ENCODE measurements around the gene CNOT8. TPM values are rescaled to one million over a fixed set of nuclear protein-coding genes. Genes with fewer than 3 reads are reported as not detected.

CNOT8 gene
- total and polyA plus RNA-seq, 9 of the 15 experiments (the other 6 are each of a cell fraction or from before 2014, with no cell fraction given) = 15.2 to 68.9 (median 52.1) TPM

DNA sequence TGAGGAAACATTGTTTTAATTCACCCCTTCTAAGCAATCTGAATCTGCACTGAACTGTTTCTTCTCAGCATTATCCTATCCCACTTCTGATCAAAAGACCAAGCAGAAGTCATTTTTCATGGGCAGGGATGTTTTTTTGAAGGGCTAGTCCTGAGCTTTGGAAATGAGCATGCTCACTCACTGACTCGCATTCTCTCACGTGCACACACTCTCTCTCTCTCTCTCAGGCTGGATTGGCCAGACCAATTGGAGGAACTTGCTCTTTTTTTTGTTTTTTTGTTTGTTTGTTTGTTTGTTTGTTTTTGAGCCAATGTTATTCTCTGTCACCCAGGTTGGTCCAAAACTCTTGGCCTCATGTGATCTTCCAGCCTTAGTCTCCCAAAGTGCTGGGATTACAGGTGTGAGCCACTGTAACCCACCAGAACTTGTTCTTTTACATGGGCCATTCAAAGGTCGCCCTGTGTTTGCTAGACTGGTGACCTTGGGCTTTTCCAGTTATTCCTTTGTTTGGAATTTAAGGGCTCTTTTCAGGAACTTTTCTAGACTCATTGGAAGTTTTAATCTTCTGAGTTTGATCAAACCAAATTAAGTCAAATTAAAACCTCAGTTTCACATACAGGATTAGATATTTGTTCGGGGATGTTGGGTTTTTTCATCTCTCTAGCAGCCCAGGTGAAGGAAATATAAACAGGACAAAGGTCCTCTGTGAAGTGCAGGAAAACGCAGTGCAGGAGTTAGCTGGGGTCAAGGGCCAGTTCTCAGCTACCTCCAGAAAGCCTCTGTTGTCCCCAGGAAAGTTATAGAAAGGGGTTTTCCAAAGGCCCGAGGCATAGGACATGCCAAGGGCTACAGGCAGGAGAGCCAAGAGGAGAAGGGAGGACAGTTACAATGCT lies 21.2 kb upstream of the CNOT8 start (continued):
- TF ChIP-seq, protein P1, sequence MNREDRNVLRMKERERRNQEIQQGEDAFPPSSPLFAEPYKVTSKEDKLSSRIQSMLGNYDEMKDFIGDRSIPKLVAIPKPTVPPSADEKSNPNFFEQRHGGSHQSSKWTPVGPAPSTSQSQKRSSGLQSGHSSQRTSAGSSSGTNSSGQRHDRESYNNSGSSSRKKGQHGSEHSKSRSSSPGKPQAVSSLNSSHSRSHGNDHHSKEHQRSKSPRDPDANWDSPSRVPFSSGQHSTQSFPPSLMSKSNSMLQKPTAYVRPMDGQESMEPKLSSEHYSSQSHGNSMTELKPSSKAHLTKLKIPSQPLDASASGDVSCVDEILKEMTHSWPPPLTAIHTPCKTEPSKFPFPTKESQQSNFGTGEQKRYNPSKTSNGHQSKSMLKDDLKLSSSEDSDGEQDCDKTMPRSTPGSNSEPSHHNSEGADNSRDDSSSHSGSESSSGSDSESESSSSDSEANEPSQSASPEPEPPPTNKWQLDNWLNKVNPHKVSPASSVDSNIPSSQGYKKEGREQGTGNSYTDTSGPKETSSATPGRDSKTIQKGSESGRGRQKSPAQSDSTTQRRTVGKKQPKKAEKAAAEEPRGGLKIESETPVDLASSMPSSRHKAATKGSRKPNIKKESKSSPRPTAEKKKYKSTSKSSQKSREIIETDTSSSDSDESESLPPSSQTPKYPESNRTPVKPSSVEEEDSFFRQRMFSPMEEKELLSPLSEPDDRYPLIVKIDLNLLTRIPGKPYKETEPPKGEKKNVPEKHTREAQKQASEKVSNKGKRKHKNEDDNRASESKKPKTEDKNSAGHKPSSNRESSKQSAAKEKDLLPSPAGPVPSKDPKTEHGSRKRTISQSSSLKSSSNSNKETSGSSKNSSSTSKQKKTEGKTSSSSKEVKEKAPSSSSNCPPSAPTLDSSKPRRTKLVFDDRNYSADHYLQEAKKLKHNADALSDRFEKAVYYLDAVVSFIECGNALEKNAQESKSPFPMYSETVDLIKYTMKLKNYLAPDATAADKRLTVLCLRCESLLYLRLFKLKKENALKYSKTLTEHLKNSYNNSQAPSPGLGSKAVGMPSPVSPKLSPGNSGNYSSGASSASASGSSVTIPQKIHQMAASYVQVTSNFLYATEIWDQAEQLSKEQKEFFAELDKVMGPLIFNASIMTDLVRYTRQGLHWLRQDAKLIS (CRISPR knock-in tag; IDR thresholded peaks at IDR 0.05) = no peak
- TF ChIP-seq MCM3 (IDR thresholded peaks at IDR 0.05) (no peak), ZNF217 (CRISPR knock-in tag; IDR thresholded peaks at IDR 0.05) (no peak), ELF2 (CRISPR knock-in tag; IDR thresholded peaks at IDR 0.05) (no peak)
